Sigmoid colon (tissue), 3 donors: Measurements from ENCODE around the gene OMG.

ENCODE experiments used
- CTCF ChIP-seq, 4 experiments: fragments of 450-650 bp in 3 of 4; fragments of 200-600 bp in 1 of 4; IDR thresholded peaks; one replicate each; pipeline ENCODE4 v1.5.1; 2016 to 2019; ENCODE audit warnings: antibody characterized with exemption in 4 of 4, mild to moderate bottlenecking in 3 of 4, moderate library complexity in 2 of 4
- POLR2A ChIP-seq, 2 donors: fragments of 450-650 bp; IDR thresholded peaks; one replicate each; pipeline ENCODE4 v1.6.1; 2016; ENCODE audit warnings: antibody characterized with exemption in 2 of 2, mild to moderate bottlenecking in 2 of 2, moderate library complexity in 2 of 2

- no peak for TF ChIP-seq POLR2A (IDR thresholded peaks at IDR 0.05)
- no peak for TF ChIP-seq CTCF (IDR thresholded peaks at IDR 0.05)
These were observed 46.8 kb downstream of the OMG start for GRCh38 chr17:31250229-31250628.
